Measurements from ENCODE around the gene SLC34A1.
"Not testable (repeated sequence)": the region's sequence is repeated elsewhere in the genome, so short reads cannot be mapped to it uniquely, and the experiment has no call there.

The SLC34A1 gene, protein sequence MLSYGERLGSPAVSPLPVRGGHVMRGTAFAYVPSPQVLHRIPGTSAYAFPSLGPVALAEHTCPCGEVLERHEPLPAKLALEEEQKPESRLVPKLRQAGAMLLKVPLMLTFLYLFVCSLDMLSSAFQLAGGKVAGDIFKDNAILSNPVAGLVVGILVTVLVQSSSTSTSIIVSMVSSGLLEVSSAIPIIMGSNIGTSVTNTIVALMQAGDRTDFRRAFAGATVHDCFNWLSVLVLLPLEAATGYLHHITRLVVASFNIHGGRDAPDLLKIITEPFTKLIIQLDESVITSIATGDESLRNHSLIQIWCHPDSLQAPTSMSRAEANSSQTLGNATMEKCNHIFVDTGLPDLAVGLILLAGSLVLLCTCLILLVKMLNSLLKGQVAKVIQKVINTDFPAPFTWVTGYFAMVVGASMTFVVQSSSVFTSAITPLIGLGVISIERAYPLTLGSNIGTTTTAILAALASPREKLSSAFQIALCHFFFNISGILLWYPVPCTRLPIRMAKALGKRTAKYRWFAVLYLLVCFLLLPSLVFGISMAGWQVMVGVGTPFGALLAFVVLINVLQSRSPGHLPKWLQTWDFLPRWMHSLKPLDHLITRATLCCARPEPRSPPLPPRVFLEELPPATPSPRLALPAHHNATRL

DNA sequence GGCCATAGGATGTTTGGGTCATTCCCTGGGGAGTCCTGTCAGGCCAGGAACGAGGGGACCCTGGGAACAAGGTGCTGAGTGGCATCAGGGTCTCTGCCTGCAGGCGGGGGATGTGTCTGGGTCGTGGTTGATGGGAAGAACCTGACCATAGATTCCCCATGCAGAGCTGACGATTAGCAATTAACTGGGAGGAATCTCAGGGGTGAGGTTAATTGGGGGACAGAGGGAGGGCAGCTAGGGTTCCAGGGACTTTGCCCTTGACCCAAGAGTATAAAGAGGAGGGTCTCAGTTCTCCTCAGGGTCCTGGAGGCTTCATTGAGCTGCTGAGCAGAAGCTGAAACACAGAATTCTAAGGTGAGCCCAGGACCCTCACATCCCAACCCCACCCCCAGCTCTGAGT lies at the start of gene SLC34A1:
Gene SLC34A1 (plus strand): TSS at position 301 of the 400 bp plus-strand sequence. CDS start 1,308 bp downstream, outside the sequence.
- no peak for DNase-seq

DNA sequence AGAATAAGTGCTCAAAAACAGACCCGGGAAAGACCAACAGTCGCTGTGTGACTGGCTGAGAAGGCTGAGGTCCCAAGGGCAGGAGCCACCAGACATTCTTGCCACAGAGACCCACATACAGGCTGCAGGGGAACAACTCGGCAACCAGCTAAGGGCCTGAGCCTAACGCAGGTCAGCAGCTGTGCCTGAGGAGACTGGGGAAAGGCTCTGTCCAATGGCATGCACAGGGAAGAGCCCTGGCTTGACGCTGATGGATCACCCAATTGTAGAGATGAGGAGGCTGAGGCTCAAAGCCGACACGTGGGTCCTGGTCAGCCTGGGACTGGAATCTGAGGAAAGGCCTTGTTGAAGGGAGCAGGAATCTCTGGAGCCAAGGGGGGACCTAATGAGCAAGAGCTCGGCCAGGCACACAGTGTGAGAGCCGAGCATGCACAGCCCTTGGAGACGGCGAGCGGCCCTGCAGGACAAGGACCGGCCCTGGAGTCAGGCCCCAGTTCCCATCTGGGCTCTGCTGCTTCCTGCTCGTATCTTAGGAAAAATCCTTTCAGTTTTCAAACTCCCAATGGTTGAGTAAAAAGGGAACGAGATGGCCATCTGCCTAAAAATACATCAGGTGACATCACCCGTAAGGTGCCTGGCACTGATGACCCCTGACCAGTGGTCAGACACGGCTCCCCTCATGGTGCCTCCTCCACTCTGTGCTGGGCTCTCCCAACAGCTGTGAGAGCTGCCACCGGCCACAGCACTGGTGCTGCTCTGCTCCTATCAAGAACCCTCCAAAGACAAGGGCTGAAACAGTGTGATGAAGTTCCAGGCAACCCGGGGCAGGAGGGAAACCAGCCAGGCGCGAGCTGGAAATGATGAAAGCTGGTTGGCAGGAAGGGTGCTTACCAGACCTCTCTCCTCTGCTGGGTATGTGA lies 49.2 kb upstream of the SLC34A1 start:
- DNase-seq = no peak

DNA sequence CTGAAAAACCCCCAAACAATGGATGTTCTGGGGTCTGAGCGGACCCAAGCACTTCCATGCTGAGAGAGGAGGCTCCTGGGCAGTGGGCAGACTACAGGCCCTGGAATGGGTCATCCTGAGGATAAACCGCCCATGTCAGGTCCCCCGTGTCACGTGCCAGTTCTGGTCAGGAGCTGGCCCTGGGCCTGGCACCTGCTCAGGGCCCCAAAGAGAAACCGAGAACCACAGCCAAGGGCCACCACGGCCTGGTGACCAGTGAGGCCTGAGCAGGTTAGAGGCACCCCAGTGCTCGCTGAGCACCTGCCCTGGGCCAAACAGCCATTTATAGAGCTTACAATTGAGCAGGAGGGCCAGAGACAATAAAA lies 48.6 kb upstream of the SLC34A1 start:
- no peak for DNase-seq

- no peak for DNase-seq
Measured at GRCh38 chr5:177336112-177336511, 48.1 kb upstream of the SLC34A1 start.

GRCh38 chr5:177336603-177337494 lies 47.4 kb upstream of the SLC34A1 start:
- DNase-seq = no peak

DNA sequence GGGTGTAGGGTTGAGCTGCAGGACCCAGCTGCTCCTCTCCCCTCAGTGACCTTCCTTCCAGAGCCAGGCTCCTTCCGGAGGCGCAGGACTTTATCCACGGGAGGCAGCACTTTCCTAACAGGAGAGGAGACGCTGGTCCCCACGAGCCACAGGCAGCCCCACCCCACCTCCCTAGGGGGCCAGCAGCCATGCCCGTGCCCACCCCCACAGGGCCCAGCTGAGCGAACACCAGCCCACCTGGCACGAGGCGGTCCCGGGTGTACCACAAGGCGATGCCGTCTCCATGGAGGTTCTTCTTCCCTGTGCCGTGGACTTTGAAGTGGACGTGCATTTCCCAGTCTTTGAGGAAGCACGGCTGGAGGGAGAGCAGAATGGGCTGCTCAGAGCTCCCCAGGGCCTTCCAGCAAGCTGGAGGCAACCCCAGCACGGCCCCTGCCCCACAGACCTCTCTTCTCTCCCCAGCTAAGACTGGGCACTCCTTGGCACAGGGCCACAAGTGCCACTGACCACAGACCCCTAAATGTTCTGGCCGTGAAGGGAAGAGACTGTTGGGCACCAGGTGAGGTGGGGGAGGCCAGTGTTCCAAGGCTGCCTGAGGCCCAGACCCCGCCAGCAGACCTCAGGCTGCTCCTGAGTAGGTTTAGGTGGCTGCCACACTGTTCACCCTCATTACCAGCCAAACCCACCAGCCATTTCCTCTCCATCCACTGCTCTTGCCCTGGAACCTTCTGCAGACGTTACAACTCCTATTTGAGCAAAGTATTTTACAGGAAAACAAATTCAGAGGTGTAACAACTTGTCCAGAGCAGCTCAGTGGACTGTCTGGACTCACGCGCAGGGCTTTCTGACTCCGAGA lies 45.8 kb upstream of the SLC34A1 start:
- DNase-seq = no peak

- DNase-seq = no peak
Measured at GRCh38 chr5:177339107-177339638, 45.1 kb upstream of the SLC34A1 start.

- DNase-seq = not testable (repeated sequence)
Measured at GRCh38 chr5:177343000-177343399, 41.2 kb upstream of the SLC34A1 start.

- no peak for DNase-seq
Measured at GRCh38 chr5:177343777-177344176, 40.5 kb upstream of the SLC34A1 start.

GRCh38 chr5:177344891-177345290 lies 39.3 kb upstream of the SLC34A1 start:
- no peak for DNase-seq

GRCh38 chr5:177346820-177347219 lies 37.4 kb upstream of the SLC34A1 start:
- no peak for DNase-seq

GRCh38 chr5:177347699-177348098 lies 36.5 kb upstream of the SLC34A1 start:
- DNase-seq = no peak

GRCh38 chr5:177349362-177349647 lies 34.9 kb upstream of the SLC34A1 start:
- no peak for DNase-seq

DNA sequence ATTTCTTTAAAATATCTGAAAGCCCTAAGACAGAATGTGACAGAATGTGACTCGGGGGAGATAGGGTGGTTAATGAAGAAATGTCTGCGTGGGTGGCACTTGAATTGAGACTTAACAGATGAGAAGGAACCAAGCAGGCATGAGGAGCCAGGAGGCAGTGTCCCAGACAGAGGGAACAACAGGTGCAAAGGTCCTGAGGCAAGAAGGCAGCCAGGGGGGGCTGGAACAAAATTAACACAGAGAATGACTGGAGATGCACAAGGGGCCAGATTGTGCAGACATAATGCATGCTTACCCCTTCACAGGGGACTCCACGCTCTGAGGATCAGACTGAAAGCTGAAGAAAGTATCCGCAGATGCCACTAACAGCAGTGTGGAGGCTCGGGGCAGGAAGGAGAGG lies 34.5 kb upstream of the SLC34A1 start:
- DNase-seq = no peak

GRCh38 chr5:177350776-177351391 lies 33.4 kb upstream of the SLC34A1 start:
- no peak for DNase-seq

- DNase-seq = peak; percentile 87 to 88
Measured at GRCh38 chr5:177351392-177352329, 32.6 kb upstream of the SLC34A1 start, which contains the start of gene LMAN2. LMAN2 (minus strand) TSS chr5:177351668; CDS start chr5:177351647, 21 bp downstream.

GRCh38 chr5:177353093-177353492 lies 31.1 kb upstream of the SLC34A1 start:
- DNase-seq = no peak

- DNase-seq = no peak
Measured at GRCh38 chr5:177354256-177354655, 30.0 kb upstream of the SLC34A1 start.

DNA sequence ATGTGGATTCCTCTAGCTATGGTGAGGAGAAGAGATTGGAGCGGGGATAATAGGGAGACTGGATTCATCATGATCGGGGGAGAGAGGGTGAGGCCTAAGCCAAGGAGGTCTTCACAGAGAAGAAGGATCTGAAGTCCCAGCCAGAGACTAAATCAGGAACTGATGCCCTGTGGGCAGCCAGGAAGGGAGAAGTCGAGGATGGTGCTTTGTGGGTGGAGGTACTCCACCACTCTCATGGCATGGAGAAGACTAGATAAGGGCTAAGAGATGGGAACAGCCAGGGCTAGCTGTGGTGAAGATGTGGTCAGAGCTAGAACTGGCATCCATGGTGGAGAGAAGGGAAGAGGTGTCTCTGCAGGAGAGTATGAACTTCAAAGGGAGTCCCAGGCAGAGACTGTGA lies 29.5 kb upstream of the SLC34A1 start:
- no peak for DNase-seq
